ENCODE results near the gene SF3B4. TPM values are rescaled to one million over a fixed set of nuclear protein-coding genes. Genes with fewer than 3 reads are reported as not detected.

The SF3B4 gene
- total RNA-seq, 6 donors from 2014 or later, result 9.4 to 49.1 (median 15.2) TPM

DNA sequence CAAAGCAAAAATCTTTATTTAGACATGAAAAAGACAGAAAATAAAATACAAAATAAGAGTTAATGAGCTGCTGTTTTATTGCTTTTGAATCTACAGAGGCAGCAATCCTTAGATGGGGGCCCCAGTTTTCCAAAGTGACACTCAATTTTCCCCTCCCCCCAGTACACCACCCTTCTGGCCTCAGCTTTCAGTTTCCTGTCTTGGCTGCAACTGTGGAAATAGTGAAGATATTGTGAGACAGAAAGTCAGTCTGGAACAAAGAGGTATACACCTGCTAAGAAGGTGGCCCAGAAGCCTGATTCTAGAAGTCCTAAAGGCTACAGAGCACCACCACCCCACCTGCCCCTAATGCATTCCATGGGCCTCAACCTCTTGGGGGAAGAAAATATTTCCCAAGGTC, 10.2 kb upstream of the SF3B4 start:
- Histone ChIP-seq H3K4me1 (peaks cover 40 to 52% (median 46%) of the 10 kb centered on the region in 4 donors), H3K4me3 (peak overlapping the region in 1 of 4 donors; percentile 57)
- no peak for TF ChIP-seq EP300 (IDR thresholded peaks at IDR 0.05)
- TF ChIP-seq, protein P1, sequence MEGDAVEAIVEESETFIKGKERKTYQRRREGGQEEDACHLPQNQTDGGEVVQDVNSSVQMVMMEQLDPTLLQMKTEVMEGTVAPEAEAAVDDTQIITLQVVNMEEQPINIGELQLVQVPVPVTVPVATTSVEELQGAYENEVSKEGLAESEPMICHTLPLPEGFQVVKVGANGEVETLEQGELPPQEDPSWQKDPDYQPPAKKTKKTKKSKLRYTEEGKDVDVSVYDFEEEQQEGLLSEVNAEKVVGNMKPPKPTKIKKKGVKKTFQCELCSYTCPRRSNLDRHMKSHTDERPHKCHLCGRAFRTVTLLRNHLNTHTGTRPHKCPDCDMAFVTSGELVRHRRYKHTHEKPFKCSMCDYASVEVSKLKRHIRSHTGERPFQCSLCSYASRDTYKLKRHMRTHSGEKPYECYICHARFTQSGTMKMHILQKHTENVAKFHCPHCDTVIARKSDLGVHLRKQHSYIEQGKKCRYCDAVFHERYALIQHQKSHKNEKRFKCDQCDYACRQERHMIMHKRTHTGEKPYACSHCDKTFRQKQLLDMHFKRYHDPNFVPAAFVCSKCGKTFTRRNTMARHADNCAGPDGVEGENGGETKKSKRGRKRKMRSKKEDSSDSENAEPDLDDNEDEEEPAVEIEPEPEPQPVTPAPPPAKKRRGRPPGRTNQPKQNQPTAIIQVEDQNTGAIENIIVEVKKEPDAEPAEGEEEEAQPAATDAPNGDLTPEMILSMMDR (IDR thresholded peaks at IDR 0.05), result no peak
- TF ChIP-seq POLR2A (IDR thresholded peaks at IDR 0.05), result no peak
- TF ChIP-seq POLR2AphosphoS5 (IDR thresholded peaks at IDR 0.05), result no peak

DNA sequence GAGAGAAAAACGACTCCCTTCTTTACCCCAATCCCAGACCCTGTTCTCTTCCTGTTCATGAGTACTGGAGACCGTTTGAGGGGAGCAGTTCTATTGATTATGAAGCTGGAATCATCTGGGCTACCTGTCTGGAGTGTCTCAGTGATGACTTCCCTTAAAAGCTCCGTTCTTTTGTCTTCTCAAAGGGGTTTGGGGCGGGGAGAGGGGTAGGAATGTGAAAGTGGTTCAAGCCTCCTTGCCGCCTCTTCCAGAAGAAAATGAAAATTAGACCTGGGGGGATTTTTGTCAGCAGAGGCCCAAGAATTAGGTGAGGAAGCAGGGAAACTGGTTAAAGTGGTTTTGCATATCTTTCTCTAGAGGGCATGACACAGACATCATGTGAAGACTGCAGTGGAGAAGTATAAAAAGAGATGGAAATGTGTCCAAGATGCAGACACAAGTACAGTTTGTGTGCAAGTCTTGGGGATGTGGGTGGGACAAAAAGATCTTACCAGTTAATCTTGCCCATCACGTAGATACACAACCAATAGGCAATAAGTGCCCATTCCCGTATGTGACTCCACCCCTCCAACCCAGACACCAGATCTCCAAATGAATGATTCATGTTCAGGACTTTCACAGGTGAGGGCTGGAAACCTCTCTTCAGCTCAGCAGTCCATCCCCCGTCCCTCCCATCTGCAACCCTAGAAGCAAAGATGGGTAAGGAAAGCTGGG, 9.5 kb upstream of the SF3B4 start:
- Histone ChIP-seq H3K36me3 (peaks cover 0 to 3% (median 0%) of the 10 kb centered on the region in 4 donors), H3K27me3 (no peaks in the 10 kb centered on the region), H3K27ac (peak overlapping the region in 3 of 4 donors; percentile 64 to 85 (median 67)), H3K9me3 (no peaks in the 10 kb centered on the region), H3K4me3 (peak overlapping the region in 3 of 4 donors; percentile 43 to 58 (median 57)), H3K4me1 (peaks cover 39 to 48% (median 41%) of the 10 kb centered on the region in 4 donors)
- WGBS, 2 donors, result 24 to 26% methylated on average over 8 of the region's 8 CpGs
- ATAC-seq (ENCODE audit: low FRiP score in 2 of 2) (no peak), DNase-seq (peak in 1 of 2 donors; percentile 68)
- TF ChIP-seq, protein P1 (IDR thresholded peaks at IDR 0.05), result no peak
- TF ChIP-seq POLR2AphosphoS5 (IDR thresholded peaks at IDR 0.05) (peak in 1 of 2 donors; percentile 37), POLR2A (IDR thresholded peaks at IDR 0.05) (peak in 1 of 4 donors; percentile 29)

More for the DNA sequence above, 10.2 kb upstream of the SF3B4 start:
- H3K27me3 ChIP-seq, result no peaks in the 10 kb centered on the region
- peak overlapping the region in 3 of 4 donors; percentile 64 to 85 (median 67) for H3K27ac ChIP-seq
- H3K9me3 ChIP-seq, result no peaks in the 10 kb centered on the region
- no peaks in the 10 kb centered on the region for H3K36me3 ChIP-seq
- no peak for DNase-seq
- ATAC-seq (ENCODE audit: low FRiP score in 2 of 2), result no peak

DNA sequence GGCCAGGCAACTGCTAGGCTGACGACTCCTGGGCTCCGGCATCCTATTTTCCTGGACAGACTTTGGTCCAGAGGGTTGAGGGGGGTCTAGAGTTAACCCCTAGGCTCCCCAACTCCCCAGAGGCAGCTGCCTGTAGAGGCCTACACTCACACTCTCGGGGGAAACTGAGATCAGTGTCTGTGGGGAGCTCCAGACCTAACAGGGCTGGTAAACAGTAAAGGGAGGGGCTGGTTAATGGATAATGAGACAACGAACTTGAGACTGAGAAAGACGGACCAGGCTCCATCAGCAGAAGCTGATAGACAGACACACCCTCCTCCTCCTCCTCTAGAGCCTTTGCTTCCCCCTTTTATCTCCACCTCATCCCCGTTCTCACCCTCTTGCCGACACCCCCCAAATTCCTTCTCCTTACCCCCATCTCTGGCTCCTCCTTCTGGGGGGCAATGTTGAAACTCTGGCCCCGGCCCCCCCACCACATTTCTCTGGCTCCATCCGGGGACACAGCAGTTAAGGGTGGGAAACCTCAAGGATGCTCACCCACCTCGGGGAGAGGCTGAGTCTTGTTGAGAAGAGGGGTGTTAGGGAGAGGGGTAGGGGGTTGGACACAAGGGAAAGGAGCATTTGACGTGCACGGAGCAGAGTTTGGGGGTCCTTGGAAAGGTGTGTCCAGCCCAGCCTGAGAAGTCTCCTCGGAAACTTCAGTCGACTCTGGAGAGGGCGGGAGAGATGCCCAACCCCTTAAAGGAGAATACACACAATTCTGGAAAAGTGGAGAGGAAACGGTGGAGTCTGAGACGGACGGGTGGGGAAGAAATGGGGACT, 8.8 kb upstream of the SF3B4 start, which contains the start of gene MTMR11:
MTMR11 (minus strand) TSS at position 710 of the 822 bp plus-strand sequence; CDS start at position 478, 232 bp downstream.
- no peaks in the 10 kb centered on the region for H3K27me3 ChIP-seq
- WGBS, 2 donors, result 26 to 29% methylated on average over 18 of the region's 18 CpGs
- H3K9me3 ChIP-seq, result no peaks in the 10 kb centered on the region
- no peak for TF ChIP-seq EP300 (IDR thresholded peaks at IDR 0.05)
- TF ChIP-seq, protein P1 (IDR thresholded peaks at IDR 0.05), result no peak
- no peak for TF ChIP-seq POLR2AphosphoS5 (IDR thresholded peaks at IDR 0.05)
- peaks cover 0 to 11% (median 0%) of the 10 kb centered on the region in 4 donors for H3K36me3 ChIP-seq
- ATAC-seq (ENCODE audit: low FRiP score in 2 of 2) (peak; percentile 64 to 65), DNase-seq (peak in 1 of 2 donors; percentile 49)
- H3K4me1 ChIP-seq, result peaks cover 31 to 44% (median 37%) of the 10 kb centered on the region in 4 donors
- H3K27ac ChIP-seq, result peak within 1 kb of the TSS in 3 of 4 donors; percentile 64 to 85 (median 67)
- H3K4me3 ChIP-seq, result peak within 1 kb of the TSS; percentile 43 to 58 (median 50)

DNA sequence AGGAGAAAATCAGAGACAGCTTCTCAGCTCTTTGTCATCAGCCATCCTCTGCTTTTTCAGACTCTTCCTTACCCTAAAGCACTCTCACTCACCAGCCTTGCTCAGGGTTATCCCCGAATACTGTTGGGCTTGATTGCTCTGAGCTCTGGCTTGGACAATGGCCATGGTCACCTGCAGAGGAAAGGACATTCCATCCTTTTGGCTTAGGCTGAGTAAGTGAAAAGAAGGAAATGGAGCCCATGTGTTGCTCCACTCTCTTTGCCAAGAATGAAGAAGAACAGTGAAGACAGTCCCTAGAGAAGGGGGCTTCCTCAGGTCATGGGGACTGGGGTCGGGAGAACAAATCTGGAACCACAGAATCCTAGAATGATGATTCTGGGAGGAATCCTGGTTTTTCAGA, 6.8 kb upstream of the SF3B4 start:
- H3K4me1 ChIP-seq, result peaks cover 22 to 41% (median 31%) of the 10 kb centered on the region in 4 donors
- H3K27me3 ChIP-seq, result no peaks in the 10 kb centered on the region
- peaks cover 0 to 18% (median 0%) of the 10 kb centered on the region in 4 donors for H3K36me3 ChIP-seq
- ATAC-seq (ENCODE audit: low FRiP score in 2 of 2) (no peak), DNase-seq (no peak)
- H3K9me3 ChIP-seq, result no peaks in the 10 kb centered on the region
- no peak for TF ChIP-seq POLR2A (IDR thresholded peaks at IDR 0.05)
- TF ChIP-seq, protein P1 (IDR thresholded peaks at IDR 0.05), result no peak
- no peak for TF ChIP-seq EP300 (IDR thresholded peaks at IDR 0.05)
- TF ChIP-seq POLR2AphosphoS5 (IDR thresholded peaks at IDR 0.05), result no peak
- no peak overlapping the region for H3K27ac ChIP-seq
- WGBS, 2 donors, result 77 to 81% methylated on average over 2 of the region's 2 CpGs
- no peak overlapping the region for H3K4me3 ChIP-seq

Data from upper lobe of left lung (tissue), 6 donors.